Stimulated activated CD4-positive, alpha-beta T cell treated with anti-CD3 and anti-CD28 coated beads, Interleukin-12 subunit alpha, Interleukin-12 subunit beta, amount 100 ng/mL, for 48 hours (primary cell): ENCODE measurements around the gene ANKRD44.

ENCODE experiments used
- DNase-seq, 3 donors: peaks; one replicate each; pipeline ENCODE4 v3.0.0-alpha.2; 2020; ENCODE audit warnings: low read depth in 2 of 3, low spot score in 1 of 3

ANKRD44 gene

DNA sequence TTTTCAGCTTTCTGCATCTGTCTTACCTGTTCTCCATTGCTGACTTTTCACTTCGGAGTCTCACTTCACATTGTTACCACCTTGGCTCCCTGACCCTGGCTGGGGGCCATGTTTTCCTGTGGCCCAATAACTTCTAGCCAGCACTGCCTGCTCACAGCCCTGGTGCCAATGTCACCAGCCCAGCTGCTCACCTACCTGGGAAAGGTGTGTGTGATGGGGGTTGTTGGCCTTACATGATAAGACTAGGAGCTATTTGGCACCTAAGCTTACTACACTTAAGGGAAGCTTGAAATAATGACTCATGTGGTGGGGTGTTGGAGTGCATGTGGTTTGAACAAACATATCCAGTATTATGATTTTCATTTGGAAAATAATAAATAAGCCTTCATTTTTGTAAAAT is 346.6 kb downstream of the ANKRD44 start:
- DNase-seq, result no peak

DNA sequence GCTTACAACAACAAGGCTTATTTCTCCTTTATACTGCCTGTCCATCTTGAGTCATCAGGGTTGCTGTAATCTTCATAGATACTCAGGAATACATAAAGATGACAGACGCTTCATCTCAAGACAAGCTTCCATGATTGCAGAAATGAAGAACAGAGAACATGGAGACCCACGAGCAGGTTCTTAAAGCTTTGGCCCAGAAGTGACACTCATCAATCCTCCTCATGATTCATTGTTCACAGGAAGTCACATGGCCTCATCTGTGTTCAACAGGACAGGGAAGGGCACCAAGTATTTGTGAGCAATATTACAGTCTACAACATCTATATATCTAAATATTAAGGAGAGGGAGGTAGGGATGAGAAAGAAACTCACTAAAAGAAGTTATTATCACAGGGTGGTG is 347.5 kb downstream of the ANKRD44 start:
- DNase-seq, result no peak

- no peak for DNase-seq
Measured at GRCh38 chr2:196962325-196962724, 348.3 kb downstream of the ANKRD44 start.

- no peak for DNase-seq
Measured at GRCh38 chr2:196961889-196962288, 348.7 kb downstream of the ANKRD44 start.

- no peak for DNase-seq
Measured at GRCh38 chr2:196959734-196960338, 350.7 kb downstream of the ANKRD44 start.

GRCh38 chr2:196959281-196959680 is 351.3 kb downstream of the ANKRD44 start:
- no peak for DNase-seq

DNA sequence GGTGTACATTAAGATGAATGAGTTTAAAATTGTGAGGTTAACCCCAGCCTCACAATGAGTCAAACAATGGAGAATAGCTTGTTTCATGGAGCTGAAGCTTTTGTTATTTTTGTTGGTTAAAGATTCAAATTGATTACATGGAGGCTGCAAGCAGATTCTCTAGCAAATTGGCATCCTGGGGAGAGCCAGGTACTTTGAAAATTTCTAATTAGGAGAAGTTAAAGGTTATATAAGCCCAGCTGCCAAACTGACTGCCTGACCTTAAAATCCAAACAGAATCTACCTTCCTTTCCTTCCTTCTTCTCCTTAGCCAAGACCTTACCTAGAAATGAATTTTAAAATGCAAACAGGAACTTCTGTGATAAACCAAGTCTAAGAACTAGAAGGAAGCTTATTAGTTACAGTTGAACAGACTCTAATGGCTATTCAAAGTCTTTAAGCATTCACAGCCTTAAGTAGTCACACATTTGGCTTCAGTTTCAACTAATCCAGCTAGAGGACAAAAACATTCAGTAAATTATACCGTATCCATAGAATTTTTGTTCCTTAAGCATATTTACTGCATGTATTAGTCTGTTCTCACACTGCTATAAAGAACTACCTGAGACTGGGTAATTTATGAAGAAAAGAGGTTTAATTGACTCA is 352.6 kb downstream of the ANKRD44 start:
- no peak for DNase-seq

DNA sequence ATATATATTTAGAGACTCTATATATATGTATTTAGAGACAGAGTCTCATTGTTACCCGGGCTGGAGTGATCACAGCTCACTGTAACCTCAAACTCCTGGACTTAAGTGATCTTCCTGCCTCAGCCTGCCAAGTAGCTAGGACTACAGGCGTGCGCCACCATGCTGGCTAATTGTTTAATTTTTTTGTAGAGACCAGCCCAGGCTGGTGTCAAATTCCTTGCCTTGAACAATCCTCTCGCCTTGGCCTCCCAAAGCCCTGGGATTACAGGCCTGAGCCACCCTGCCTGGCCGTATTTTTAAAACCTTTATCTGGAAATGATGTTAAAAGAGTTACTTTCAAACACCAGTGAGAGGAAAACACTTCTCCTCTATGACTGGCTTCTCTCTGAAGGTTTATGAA is 353.1 kb downstream of the ANKRD44 start:
- DNase-seq, result no peak

DNA sequence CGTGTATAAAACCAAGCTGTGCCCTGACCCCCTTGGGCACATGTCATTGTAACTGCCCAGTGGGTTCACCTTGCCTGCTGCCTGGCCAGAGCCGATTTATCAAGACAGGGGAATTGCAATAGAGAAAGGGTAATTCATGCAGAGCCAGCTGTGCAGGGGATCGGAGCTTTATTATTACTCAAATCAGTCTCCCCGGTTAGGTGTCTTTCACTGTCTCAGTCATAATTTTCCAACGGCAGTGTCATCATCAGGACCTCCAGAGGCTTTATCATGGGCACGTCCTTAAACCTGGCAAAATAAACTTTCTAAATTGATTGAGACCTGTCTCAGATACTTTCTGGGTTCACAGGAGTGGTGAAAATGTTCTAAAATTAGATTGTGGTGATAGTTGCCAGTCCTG is 354.5 kb downstream of the ANKRD44 start:
- no peak for DNase-seq

GRCh38 chr2:196955036-196955435 is 355.5 kb downstream of the ANKRD44 start:
- no peak for DNase-seq

DNA sequence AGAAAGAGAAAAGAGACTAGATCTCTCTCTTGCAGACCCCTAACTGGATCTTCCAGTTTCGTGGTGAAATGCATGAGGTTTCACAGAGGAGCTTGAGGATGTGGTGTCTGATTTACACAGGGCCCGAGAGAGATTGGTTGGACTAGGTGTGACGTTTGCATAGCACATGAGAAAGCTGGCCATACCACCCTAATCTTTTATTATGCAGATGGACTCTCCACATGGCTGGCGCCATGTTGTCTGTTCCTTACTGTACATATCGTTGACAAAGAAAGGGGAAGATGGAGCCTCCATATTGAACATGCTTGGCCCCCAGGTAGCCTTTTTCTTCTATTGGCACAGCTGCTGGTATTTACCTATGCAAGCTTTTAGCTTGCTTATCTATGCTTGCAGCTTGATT is 356.6 kb downstream of the ANKRD44 start:
- no peak for DNase-seq

- DNase-seq, result no peak
Measured at GRCh38 chr2:196952936-196953335, 357.6 kb downstream of the ANKRD44 start.

DNA sequence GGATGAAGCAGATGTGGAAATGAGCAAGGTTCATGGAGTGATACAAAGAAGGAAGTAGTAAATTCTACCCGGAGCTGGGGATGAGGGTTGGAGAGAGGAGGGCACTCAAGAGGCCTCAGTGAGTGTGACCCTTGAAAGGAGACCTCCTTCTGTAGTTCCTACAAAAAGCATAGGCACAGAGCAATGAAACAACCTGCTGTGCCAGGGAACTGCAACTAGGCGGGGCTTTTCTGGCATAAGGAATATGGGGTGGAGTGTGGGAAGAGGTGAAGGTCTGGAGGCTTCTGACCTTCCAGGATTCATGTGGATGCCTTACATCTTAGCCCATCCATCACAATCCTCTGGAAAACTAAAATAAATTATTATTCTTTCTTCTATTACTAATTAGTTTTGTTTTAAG is 358.6 kb downstream of the ANKRD44 start:
- DNase-seq, result no peak

DNA sequence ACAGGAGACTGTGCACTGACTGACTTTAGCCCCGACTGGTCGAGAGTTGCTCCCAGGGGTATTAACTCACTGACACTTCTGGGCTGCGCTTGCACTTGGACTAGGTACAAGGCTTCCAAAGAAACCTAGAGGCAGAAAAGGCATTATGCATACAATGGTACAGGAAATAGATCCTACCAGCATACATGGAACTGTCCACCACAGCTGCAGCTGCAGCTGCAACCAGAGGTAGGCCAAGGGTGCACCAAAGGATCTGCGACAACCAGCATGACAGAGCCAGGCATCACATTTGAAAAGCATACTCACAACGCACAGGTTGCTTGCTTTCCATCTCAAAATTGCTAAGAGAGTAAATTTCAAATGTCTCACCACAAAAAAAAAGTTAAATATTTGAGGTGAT is 361.5 kb downstream of the ANKRD44 start:
- no peak for DNase-seq

- no peak for DNase-seq
Measured at GRCh38 chr2:196944570-196944969, 366.0 kb downstream of the ANKRD44 start.

DNA sequence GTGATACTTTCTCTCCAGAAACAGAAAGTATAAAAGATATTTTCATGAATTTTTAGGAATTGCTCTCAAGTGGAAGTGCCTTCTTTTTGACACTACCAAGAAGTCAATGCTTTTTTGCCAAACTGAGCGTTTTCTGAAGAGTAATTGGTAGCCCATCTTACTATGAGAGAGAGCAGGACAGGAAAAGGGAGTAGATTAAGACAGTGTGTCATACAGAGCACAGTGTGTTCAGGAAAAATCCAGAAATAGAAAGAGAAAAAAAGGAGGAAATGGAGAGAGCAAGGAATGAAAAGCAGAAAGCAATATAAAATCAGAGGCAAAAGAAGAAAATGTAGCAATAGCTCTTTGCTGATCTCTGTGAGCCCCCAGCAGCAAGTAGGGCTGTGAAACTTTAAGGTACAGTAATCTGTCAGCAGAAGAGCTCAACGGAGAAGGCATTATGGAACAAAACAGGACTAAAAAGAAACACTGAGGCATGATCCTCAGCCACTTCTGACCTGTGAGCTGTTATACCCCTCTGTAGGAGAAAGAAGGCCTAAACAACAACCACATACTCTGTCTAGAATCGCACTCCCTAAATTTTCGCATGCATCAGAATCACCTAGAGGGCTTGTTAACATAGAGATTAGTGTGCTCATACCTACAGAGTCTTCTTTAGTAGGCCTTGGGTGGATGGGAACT is 369.0 kb downstream of the ANKRD44 start:
- DNase-seq, result no peak

DNA sequence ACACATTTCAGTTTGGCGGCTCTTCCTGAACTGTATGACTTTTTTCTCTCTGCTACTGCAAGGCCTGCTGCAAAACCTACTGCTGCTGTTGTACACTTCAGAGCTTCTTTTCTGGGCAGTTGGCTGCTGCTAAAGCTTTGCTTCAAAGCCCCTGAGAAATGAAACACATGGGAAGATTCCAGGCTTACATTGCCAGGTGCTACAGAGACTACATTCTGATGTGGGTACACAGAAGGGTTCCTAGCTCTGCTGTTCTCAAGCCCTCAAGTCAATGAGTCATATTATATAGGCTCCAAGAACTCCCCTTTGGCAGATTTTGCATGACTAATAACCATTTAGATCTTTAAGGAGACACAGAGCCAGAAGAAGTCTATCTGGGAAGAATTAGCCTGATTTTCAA is 371.2 kb downstream of the ANKRD44 start:
- DNase-seq, result no peak
